GM12865 (cell line): ENCODE measurements around the gene RPS19BP1.
"Not testable (repeated sequence)": the region's sequence is repeated elsewhere in the genome, so short reads cannot be mapped to it uniquely, and the experiment has no call there.

Experiments used
- DNase-seq: peaks from one replicate; pipeline ENCODE4 v3.0.0; 2010; ENCODE audit warnings: low read depth
- H3K4me3 ChIP-seq: 2 replicates; pipeline ENCODE4 v1.5.1; 2011; ENCODE audit warnings: mild to moderate bottlenecking, low read depth, low read length, control low read depth
- TF ChIP-seq, protein P1 (sequence below): IDR thresholded peaks from 2 replicates; pipeline ENCODE4 v1.5.1; 2011; ENCODE audit warnings: low read length, control low read depth, low read depth, inconsistent platforms; ENCODE audit not compliant: insufficient read depth; ENCODE audit errors: missing control alignments

RPS19BP1 gene

DNA sequence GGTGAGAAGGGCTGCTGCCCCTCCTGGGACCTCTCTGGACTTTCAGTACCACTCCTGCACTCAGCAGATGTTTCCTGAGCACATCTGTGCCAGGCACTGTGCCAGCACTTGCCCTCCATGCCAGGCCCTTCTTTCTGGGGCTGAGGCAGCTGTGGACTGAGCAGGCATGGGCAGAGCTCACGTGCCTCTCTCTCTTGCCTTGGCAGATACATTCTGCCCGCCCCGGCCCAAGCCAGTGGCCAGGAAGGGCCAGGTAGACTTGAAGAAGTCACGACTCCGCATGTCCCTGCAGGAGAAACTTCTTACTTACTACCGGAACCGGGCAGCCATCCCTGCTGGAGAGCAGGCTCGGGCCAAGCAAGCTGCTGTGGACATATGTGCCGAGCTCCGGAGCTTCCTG is 20.5 kb downstream of the RPS19BP1 start:
- no peak overlapping the region for H3K4me3 ChIP-seq
- no peak for DNase-seq
- TF ChIP-seq, protein P1, sequence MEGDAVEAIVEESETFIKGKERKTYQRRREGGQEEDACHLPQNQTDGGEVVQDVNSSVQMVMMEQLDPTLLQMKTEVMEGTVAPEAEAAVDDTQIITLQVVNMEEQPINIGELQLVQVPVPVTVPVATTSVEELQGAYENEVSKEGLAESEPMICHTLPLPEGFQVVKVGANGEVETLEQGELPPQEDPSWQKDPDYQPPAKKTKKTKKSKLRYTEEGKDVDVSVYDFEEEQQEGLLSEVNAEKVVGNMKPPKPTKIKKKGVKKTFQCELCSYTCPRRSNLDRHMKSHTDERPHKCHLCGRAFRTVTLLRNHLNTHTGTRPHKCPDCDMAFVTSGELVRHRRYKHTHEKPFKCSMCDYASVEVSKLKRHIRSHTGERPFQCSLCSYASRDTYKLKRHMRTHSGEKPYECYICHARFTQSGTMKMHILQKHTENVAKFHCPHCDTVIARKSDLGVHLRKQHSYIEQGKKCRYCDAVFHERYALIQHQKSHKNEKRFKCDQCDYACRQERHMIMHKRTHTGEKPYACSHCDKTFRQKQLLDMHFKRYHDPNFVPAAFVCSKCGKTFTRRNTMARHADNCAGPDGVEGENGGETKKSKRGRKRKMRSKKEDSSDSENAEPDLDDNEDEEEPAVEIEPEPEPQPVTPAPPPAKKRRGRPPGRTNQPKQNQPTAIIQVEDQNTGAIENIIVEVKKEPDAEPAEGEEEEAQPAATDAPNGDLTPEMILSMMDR = no peak

DNA sequence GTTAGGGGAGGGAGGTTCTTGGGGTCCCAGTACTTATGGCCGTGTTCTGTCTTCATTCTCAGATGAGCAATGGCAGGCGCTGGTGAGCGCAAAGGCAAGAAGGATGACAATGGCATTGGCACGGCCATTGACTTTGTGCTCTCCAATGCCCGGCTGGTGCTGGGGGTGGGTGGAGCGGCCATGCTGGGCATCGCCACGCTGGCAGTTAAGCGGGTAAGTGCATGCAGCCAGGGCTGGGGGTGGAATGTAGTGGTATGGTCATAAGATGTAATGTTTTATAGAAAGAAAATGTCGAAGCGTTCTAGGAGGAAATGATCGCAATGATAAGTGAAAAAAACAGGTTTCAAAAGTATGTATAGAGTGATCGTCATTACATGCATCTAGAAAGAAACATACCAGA is 21.3 kb downstream of the RPS19BP1 start:
- DNase-seq = no peak
- no peak overlapping the region for H3K4me3 ChIP-seq
- TF ChIP-seq, protein P1 = no peak

GRCh38 chr22:39510529-39511149 is 21.9 kb downstream of the RPS19BP1 start:
- TF ChIP-seq, protein P1 = no peak
- DNase-seq = no peak
- no peak overlapping the region for H3K4me3 ChIP-seq

DNA sequence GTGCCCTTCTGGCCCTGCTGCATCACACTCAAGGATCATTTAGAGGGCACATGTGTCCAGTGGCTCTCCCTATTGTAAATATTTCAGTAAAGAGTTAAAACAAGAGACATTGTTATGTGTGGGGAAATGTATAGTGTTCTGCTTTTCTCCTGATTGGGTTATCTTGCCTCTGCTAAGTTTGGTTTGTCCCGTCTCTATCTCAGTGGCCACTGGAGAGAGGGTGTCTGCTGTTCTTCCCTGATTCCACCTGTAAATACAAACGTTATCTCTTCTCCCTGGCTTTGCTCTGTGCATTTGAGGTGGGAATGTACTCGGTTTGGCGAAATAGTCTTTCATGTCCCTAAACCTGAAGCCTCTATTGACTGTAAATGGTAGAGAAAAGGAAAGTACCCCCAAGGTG is 24.2 kb downstream of the RPS19BP1 start:
- DNase-seq = no peak
- TF ChIP-seq, protein P1 = no peak

GRCh38 chr22:39507021-39507420 is 25.5 kb downstream of the RPS19BP1 start:
- H3K4me3 ChIP-seq = not testable (repeated sequence)

More for the DNA sequence above, 24.2 kb downstream of the RPS19BP1 start:
- H3K4me3 ChIP-seq = no peak overlapping the region

GRCh38 chr22:39504071-39504470 is 28.5 kb downstream of the RPS19BP1 start:
- no peak for DNase-seq
- no peak overlapping the region for H3K4me3 ChIP-seq
- TF ChIP-seq, protein P1 = no peak

More at GRCh38 chr22:39507021-39507420, 25.5 kb downstream of the RPS19BP1 start:
- not testable (repeated sequence) for DNase-seq

- TF ChIP-seq, protein P1 = no peak
- peak; percentile 37 for DNase-seq
- peak overlapping the region; percentile 95 for H3K4me3 ChIP-seq
Measured at GRCh38 chr22:39503630-39504029, 28.9 kb downstream of the RPS19BP1 start.
